T-helper 1 cell treated with Interleukin-12 subunit alpha and Interleukin-12 subunit beta and Interleukin-4 antibody, amounts not matched to agents 30 μg/mL and 1 μg/mL, for 36 hours (primary cell): Measurements from ENCODE around the gene ADCY7.

ENCODE experiments used
- H3K27ac Mint-ChIP-seq: one replicate; pipeline ENCODE4 v1.8.0; 2021; ENCODE audit warnings: mild to moderate bottlenecking, mixed read lengths
- H3K27me3 Mint-ChIP-seq: one replicate; pipeline ENCODE4 v1.8.0; 2021; ENCODE audit warnings: low read depth, mixed read lengths
- H3K36me3 Mint-ChIP-seq: one replicate; pipeline ENCODE4 v1.8.0; 2021; ENCODE audit warnings: low read depth, mixed read lengths
- H3K4me1 Mint-ChIP-seq: one replicate; pipeline ENCODE4 v1.8.0; 2021; ENCODE audit warnings: low read depth, mixed read lengths
- H3K4me3 Mint-ChIP-seq: one replicate; pipeline ENCODE4 v1.8.0; 2021; ENCODE audit warnings: mild to moderate bottlenecking, moderate library complexity, mixed read lengths
- H3K9me3 Mint-ChIP-seq: one replicate; pipeline ENCODE4 v1.8.0; 2021; ENCODE audit warnings: mixed read lengths

The ADCY7 gene

DNA sequence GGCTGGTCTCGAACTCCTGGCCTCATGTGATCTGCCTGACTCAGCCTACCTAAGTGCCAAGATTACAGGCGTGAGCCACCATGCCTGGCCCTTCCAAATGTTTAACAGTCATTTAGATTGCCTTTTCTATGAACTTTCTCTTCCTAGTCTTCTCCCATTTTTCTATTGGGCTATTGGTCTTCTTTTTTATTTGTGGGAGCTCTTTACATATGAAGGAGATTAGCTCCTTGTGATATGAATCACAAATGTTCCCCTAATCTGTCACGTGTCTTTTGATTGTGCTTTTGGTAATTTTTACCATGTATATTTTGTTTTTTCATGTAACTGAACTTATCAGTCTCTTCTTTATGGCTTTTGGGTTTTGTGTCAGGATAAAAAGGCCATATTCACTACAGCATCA is 11.9 kb downstream of the ADCY7 start:
- Mint-ChIP-seq H3K27me3 (no peaks in the 10 kb centered on the region), H3K27ac (peak overlapping the region; percentile 73), H3K9me3 (no peaks in the 10 kb centered on the region), H3K36me3 (peaks cover 35% of the 10 kb centered on the region), H3K4me1 (peaks cover 79% of the 10 kb centered on the region), H3K4me3 (peak overlapping the region; percentile 61)

GRCh38 chr16:50279504-50279865 is 13.1 kb downstream of the ADCY7 start:
- Mint-ChIP-seq H3K4me1 (peaks cover 76% of the 10 kb centered on the region), H3K4me3 (no peak overlapping the region), H3K36me3 (peaks cover 33% of the 10 kb centered on the region), H3K27ac (no peak overlapping the region), H3K27me3 (no peaks in the 10 kb centered on the region), H3K9me3 (no peaks in the 10 kb centered on the region)

GRCh38 chr16:50280932-50281331 is 14.6 kb downstream of the ADCY7 start:
- H3K27ac Mint-ChIP-seq: no peak overlapping the region
- H3K4me1 Mint-ChIP-seq: peaks cover 76% of the 10 kb centered on the region
- no peaks in the 10 kb centered on the region for H3K9me3 Mint-ChIP-seq
- no peaks in the 10 kb centered on the region for H3K27me3 Mint-ChIP-seq
- H3K36me3 Mint-ChIP-seq: peaks cover 43% of the 10 kb centered on the region
- H3K4me3 Mint-ChIP-seq: no peak overlapping the region

GRCh38 chr16:50281391-50282009 is 15.1 kb downstream of the ADCY7 start:
- H3K4me3 Mint-ChIP-seq: peak overlapping the region; percentile 59

GRCh38 chr16:50282010-50282538 is 15.7 kb downstream of the ADCY7 start:
- H3K4me1 Mint-ChIP-seq: peaks cover 75% of the 10 kb centered on the region
- peak overlapping the region; percentile 59 for H3K4me3 Mint-ChIP-seq

More at GRCh38 chr16:50281391-50282009, 15.1 kb downstream of the ADCY7 start:
- Mint-ChIP-seq H3K9me3 (peaks cover 2% of the 10 kb centered on the region), H3K27ac (peak overlapping the region; percentile 26), H3K36me3 (peaks cover 45% of the 10 kb centered on the region), H3K27me3 (no peaks in the 10 kb centered on the region), H3K4me1 (peaks cover 77% of the 10 kb centered on the region)

GRCh38 chr16:50282955-50283631 is 16.7 kb downstream of the ADCY7 start:
- Mint-ChIP-seq H3K4me3 (no peak overlapping the region), H3K27ac (peak overlapping the region; percentile 41), H3K36me3 (peaks cover 42% of the 10 kb centered on the region), H3K9me3 (peaks cover 4% of the 10 kb centered on the region), H3K4me1 (peaks cover 64% of the 10 kb centered on the region), H3K27me3 (no peaks in the 10 kb centered on the region)

More at GRCh38 chr16:50282010-50282538, 15.7 kb downstream of the ADCY7 start:
- H3K36me3 Mint-ChIP-seq: peaks cover 46% of the 10 kb centered on the region
- peak overlapping the region; percentile 67 for H3K27ac Mint-ChIP-seq
- no peaks in the 10 kb centered on the region for H3K27me3 Mint-ChIP-seq
- H3K9me3 Mint-ChIP-seq: peaks cover 4% of the 10 kb centered on the region

DNA sequence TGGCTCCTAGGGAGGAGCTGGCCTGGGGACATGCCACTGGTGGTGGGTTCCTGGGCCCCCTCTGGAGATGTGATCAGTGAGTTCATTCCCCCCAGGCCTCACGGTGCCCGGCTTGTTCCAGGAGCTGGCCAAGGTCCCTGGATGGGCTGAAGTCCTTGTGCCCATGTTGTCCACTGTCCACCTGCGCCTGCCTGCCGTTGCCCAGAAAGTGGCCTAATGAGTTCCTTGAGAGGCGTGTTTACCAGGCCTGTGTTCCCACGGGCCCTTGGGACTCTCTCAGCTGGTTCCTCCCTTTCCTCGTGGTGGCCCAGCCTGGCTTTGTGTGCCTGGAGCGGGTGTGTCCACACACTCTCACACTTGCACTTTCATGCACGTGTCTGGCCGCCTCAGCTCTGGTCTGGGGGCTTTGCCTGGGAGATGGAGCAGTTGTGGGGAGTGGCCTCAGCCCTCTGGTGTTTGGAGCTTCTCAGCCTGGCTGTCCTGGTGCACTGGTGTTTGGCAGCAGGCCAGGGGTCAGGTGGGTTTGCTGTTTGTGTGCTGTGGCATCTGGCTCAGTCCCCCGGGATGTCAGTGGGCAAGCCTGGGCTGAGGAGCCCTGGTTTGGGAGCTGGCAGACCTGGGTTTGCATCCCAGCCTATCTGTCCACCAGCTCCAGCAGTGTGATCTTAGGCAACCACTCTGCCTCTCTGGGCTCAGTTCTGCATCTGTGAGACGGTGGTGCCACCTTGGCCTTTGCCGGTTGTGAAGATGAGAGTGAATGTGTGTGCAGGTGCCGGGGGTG is 18.0 kb downstream of the ADCY7 start:
- Mint-ChIP-seq H3K27me3 (no peaks in the 10 kb centered on the region), H3K27ac (peak overlapping the region; percentile 36), H3K4me3 (no peak overlapping the region), H3K9me3 (peaks cover 4% of the 10 kb centered on the region), H3K36me3 (peaks cover 43% of the 10 kb centered on the region), H3K4me1 (peaks cover 55% of the 10 kb centered on the region)

GRCh38 chr16:50285406-50286003 is 19.2 kb downstream of the ADCY7 start:
- no peak overlapping the region for H3K27ac Mint-ChIP-seq
- peaks cover 43% of the 10 kb centered on the region for H3K4me1 Mint-ChIP-seq

DNA sequence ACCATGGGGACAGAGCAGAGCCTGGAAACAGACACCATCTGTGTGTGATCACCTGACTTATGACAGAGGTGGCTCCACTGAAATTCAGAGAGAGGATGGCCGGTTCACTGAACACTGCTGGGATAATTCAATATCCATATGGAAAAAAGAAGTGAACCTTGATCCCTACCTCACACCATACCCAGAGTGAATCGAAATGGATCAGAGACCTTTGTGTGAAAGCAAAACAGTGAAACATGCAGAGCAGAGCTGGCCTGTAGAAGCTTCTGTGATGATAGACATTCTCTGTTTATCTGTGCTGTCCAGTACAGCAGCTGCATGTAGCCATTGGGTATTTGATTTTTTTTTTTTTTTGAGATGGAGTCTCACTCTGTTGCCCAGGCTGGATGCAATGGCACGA is 20.3 kb downstream of the ADCY7 start:
- Mint-ChIP-seq H3K27me3 (no peaks in the 10 kb centered on the region), H3K27ac (no peak overlapping the region), H3K4me3 (no peak overlapping the region), H3K36me3 (peaks cover 39% of the 10 kb centered on the region), H3K4me1 (peaks cover 35% of the 10 kb centered on the region), H3K9me3 (peaks cover 4% of the 10 kb centered on the region)

More at GRCh38 chr16:50285406-50286003, 19.2 kb downstream of the ADCY7 start:
- H3K27me3 Mint-ChIP-seq: no peaks in the 10 kb centered on the region
- peaks cover 37% of the 10 kb centered on the region for H3K36me3 Mint-ChIP-seq
- peaks cover 4% of the 10 kb centered on the region for H3K9me3 Mint-ChIP-seq
- no peak overlapping the region for H3K4me3 Mint-ChIP-seq

GRCh38 chr16:50288026-50288425 is 21.7 kb downstream of the ADCY7 start:
- Mint-ChIP-seq H3K27ac (no peak overlapping the region), H3K4me1 (peaks cover 23% of the 10 kb centered on the region), H3K9me3 (peaks cover 4% of the 10 kb centered on the region), H3K4me3 (no peak overlapping the region), H3K27me3 (no peaks in the 10 kb centered on the region), H3K36me3 (peaks cover 35% of the 10 kb centered on the region)

DNA sequence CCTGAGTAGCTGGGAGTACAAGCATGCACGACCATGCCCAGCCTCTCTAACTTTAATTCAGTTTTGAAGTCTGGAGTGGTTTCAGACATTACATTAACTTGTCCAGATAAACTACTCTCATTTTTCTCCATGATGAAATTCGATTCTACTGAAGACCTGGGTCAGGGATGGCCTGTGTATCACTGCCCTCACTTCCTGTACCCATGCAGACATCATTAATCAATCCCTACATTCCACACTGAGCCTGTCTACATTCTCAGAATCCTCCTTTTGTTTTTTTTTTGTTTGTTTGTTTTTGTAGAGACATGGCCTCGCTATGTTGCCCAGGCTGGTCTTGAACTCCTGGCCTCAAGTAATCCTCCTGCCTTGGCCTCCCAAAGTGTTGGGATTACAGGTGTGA is 22.6 kb downstream of the ADCY7 start:
- Mint-ChIP-seq H3K4me1 (peaks cover 20% of the 10 kb centered on the region), H3K27ac (peak overlapping the region; percentile 41), H3K4me3 (no peak overlapping the region), H3K9me3 (peaks cover 4% of the 10 kb centered on the region), H3K27me3 (no peaks in the 10 kb centered on the region), H3K36me3 (peaks cover 38% of the 10 kb centered on the region)

DNA sequence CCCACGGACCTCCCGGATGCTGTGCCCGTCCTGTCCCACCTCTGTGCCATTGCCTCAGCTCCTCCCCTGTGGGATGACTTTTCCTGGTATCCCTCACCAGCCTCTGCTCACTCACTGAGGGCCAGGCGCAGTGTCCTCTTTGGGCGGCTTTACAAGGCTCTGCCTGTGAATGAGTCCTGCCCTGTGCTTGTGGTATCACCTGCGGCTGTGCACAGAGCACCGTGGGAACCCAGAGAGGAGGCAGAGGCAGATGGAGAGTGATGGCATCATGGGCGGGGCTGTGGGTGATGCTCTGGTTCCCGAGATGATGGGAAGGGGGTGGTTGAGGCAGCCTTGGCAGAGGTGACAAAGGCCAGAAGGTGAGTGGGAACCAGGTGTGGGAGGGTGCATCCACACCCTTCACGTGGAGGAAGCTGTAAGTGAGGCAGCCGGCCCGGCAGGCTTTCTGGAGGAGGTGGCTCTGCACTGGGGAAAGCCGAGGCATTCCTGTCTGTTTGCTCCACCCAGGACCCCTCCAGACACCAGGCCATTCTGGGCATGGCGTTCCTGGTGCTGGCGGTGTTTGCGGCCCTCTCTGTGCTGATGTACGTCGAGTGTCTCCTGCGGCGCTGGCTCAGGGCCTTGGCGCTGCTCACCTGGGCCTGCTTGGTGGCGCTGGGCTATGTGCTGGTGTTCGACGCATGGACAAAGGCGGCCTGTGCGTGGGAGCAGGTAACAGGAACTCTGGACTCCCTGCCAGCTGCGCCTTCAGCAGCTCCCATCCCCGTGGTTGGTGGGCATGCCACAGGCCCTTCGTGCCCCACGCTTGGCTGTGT is 23.8 kb downstream of the ADCY7 start:
- H3K36me3 Mint-ChIP-seq: peaks cover 37% of the 10 kb centered on the region
- H3K27ac Mint-ChIP-seq: peak overlapping the region; percentile 22
- H3K9me3 Mint-ChIP-seq: peaks cover 4% of the 10 kb centered on the region
- H3K27me3 Mint-ChIP-seq: no peaks in the 10 kb centered on the region
- H3K4me1 Mint-ChIP-seq: peaks cover 11% of the 10 kb centered on the region
- H3K4me3 Mint-ChIP-seq: no peak overlapping the region

- Mint-ChIP-seq H3K27me3 (no peaks in the 10 kb centered on the region), H3K27ac (no peak overlapping the region), H3K4me3 (no peak overlapping the region), H3K36me3 (peaks cover 37% of the 10 kb centered on the region), H3K4me1 (peaks cover 7% of the 10 kb centered on the region), H3K9me3 (peaks cover 4% of the 10 kb centered on the region)
Observed at GRCh38 chr16:50290856-50291255, 24.5 kb downstream of the ADCY7 start.
